HG02642 (cell line): Measurements from ENCODE around the gene CNTN6.

Experiments
- ATAC-seq: cut with Tn5 transposase; IDR thresholded peaks from one replicate; pipeline ENCODE4 v1.9.1; 2021; ENCODE audit warnings: mild to moderate bottlenecking; ENCODE audit not compliant: unreplicated experiment, poor library complexity

CNTN6 gene

GRCh38 chr3:1092771-1093170, at the start of gene CNTN6:
Gene CNTN6, plus strand, starts transcription at chr3:1093024. Its CDS starts 54,985 bp downstream, at chr3:1148009.
- ATAC-seq = no peak

GRCh38 chr3:1048558-1048957, 44.3 kb upstream of the CNTN6 start:
- ATAC-seq = no peak

DNA sequence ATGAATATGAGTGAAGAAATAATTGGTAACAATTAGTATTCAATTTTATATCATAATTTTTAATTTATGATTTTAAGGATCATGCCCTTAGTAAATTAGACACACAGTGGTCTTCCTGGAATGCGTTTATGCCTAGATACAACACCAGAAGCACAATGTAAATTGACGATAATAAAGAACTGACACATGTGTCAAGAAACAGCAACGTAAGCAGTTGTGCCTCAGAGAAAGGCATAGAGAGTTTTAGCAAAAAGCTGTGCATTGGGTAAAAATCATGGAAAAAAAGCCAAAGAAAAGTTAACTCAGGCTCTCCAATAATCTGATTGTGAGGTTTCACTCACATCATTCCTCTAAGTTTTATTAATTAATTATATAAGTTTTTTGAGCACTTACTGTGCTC, 37.0 kb upstream of the CNTN6 start:
- no peak for ATAC-seq

GRCh38 chr3:1056744-1057143, 36.1 kb upstream of the CNTN6 start:
- ATAC-seq = no peak

DNA sequence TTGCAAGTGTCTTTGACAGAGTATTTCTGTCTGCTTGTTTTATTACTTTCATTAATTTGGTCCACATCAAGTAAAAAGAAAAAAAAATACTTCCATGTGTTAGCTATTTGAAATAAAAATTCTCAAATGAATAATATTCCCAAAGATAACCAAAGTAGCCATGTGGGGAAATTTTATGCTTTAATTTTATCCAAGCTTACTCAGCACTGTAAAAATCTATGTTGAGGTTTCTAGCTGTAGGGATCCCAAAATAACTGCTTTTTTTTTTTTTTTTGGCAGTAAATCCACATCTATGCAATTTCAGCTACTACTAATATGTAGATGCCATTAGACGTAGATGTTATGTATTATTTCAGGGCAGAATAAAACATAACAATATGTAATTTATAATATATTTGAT, 35.4 kb upstream of the CNTN6 start:
- ATAC-seq = no peak

DNA sequence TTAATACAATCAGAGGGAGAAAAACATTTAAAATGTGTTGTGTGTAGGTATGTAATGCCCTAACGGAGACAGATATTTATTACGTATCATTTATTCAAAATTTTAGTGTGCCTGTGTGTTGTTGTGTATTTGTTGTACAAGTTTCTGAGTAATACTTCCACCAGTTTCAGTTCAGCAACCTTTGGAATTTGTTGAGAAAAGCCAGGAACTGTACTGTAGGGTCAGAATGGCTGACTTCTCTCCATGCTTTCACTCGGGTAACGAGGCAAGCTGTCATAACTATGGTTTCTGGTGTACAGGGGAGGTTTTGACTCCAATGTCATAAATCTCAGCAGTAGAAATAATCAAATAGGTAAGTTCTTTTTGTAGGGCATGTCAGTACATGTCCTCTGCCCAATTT, 23.8 kb upstream of the CNTN6 start:
- no peak for ATAC-seq

DNA sequence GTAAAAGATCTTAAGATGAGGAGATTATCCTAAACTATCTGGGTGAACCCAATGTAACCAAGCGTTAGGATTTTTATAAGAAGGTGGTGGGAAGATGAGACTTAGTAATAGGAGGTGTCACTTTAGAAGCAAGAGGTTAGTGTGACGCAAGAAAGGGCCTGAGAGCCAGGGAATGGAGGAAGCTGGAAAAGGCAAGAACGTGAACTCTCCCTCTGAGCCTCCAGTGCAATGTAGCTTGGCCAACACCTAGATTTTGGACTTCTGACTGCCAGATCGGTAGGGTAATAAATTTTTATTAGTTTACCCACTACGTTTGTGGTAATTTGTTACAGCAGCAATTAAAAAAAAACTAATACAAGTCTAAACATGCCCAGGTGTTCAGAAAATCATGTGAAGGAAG, 20.8 kb upstream of the CNTN6 start:
- ATAC-seq = no peak

DNA sequence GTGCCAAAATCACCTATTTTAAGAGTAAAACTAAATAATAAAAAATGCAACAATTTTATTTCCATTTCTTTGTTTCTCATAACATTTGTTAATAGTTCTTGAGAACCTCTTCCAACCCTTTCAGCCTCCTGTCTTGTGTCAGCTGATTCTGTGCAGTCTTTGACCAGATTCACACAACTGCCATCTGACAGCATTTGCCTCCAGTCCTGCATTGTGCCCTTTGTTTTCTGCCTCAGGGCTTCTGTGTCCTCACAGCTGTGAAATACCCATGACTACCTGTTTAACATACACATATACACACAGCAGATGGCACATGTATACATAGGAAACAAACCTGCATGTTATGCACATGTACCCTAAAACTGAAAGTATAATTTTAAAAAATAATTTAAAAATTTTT, 13.2 kb upstream of the CNTN6 start:
- no peak for ATAC-seq

- ATAC-seq = no peak
These were observed 10.7 kb upstream of the CNTN6 start for GRCh38 chr3:1082108-1082507.

GRCh38 chr3:1087066-1087560, 5.7 kb upstream of the CNTN6 start:
- ATAC-seq = no peak

DNA sequence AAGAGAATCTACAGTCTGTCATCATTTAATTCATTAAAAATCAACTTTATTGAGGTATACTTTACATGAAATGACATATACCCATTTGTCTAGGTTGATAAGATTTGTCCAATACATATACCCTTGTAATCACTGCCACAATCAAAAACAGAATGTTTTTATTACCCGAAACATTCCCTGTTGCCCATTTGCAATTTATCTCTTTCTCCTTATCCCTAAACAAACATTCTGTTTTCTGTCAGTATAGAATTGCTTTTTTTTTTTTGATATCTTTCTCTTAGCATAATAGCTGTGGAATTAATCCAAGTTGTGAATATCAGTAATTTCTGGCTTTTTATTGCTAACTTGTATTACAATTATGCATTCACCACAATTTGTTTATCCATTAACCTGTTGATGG, 4.3 kb upstream of the CNTN6 start:
- no peak for ATAC-seq

DNA sequence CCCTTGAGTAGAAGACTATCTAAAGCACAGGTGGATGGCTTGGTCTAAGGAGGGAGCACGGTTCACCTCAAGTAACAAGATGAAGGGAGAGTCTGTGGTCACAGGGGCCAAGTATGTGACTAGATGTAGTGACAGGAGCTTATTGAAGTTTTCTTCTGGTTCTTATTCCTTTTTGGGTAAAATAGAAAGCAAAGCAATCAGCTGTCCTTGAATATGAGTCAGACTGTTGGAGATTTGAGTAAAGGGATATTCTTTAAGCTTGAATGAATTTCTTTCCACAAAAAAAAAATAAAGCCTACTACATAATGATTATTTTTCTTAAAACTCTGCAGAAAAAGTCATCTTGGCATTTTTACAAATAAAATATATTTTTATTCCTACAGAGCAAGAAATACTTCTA, 1.5 kb upstream of the CNTN6 start:
- ATAC-seq = no peak

GRCh38 chr3:1092061-1092460, 763 bp upstream of the CNTN6 start:
- ATAC-seq = no peak

DNA sequence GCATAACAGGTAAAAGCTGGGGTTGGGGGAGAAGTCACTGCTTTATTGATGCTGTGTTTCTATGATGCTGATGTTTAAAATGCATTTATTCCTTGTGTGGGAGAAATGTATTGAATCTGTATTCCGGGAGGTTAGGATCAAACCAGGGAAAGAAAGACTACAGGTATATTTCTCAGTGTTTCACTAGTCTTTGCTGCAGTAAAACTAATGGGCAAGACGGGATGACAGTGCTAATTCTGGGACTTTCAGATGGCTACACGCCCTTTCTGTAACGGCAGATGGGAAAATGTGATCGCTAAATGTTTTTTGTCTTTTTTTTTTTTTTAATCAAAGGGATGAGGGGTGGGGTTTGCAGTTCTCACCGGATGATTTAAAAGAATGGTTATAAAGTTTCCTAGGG, 393 bp downstream of the CNTN6 start:
- ATAC-seq = no peak

- no peak for ATAC-seq
These were observed 10.7 kb downstream of the CNTN6 start for GRCh38 chr3:1103525-1103924.

DNA sequence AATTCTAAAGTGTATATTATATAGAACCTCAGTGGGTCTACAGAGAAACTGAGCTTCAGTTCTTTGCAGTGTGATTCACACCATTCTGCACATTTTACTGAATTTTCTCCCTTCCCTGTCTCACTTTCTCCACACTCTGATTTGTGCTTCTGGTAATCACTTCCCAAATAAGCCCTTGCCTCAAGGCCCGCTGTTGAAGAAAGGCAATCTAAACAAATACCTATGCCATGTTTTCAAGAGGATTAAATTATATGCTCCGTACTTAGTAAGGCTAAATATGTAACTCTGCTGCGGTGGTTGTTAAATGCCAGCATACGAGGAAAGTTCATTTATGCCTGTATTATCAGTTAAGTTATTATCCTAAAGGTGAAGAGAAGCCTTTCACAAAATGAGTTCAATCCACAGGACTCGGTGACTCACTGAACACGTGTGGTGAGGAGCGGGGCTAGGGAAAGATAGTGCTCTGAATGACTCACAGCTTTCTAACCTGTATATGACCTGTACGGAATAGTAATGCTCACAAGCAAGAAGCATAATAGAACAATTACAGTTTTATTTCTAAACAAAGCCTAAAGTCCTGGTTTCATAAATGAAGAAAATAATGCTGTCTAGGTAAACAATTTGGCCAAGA, 25.1 kb downstream of the CNTN6 start:
- ATAC-seq = no peak

GRCh38 chr3:1131166-1131565, 38.3 kb downstream of the CNTN6 start:
- ATAC-seq = no peak

DNA sequence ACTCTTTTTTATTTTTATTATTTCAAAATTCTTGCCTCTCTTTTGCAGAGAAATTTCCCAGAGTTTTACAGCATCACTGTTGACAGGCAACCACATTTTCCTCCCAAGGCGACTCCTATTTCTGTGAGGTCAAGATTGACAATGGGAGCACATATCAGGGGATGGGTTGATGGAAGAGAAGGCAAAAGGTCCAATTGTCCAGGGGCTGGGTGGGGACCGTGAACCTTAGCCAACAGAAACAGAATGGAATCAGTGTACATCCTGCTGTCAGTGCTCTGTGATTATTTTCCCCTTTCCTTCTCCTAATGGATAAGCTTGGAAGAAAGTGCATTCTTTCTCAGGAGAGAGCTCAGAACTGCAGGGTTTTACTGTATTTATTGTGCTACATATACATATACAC, 42.4 kb downstream of the CNTN6 start:
- no peak for ATAC-seq

DNA sequence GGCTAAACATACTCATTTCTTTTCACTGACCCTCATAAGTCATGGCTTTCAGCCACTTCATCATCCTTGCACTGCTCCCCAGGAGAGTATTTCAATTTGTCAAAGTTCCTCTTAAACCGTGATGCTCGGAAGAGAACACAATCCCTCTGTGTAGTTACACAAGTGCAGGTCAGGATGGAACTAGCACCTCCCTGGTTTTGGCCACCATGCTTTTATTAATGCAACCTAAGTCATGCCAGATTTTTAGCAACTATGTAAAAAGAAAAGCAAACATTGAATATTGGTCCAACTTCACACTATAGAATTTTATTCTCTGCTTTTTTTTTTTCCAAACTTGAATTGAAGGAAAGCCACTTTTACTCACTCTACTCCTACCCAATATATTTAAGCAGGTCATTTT, 45.2 kb downstream of the CNTN6 start:
- no peak for ATAC-seq

DNA sequence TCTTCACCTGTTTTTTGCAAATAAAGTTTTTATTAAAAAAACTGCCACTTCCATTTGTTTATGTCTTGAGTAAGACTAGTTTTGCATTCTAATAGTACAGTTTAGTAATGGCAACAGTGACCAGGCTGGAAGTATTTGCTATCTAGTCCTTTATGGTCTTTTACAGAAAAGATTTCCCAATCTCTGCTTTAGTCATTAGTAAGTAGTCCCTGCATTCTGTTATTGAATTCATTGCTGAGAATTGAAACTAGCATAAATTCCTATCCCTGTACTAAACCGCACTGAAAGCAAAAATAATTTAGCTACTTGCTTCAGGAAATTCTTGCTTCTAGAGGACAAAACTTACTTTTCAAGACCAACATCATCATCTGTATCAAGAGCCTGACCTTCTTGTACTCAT, 46.2 kb downstream of the CNTN6 start:
- ATAC-seq = no peak

GRCh38 chr3:1147326-1147725, 54.5 kb downstream of the CNTN6 start:
- ATAC-seq = no peak

DNA sequence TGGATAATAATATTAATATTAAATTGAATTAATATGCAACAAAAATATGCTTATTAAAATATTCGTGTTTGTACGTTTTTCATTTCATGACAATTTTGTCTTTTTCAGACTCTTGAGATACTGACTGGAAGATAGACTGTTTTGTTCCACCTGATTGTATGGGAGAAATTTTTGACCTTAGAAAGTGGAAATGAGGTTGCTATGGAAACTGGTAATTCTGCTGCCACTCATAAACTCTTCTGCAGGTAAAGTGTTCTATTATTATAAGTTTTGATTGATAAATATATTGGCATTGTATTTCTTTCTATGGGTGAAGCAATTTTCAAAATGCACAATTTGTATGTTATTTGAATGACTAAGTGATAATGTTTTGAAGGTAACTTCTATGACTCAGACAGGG, 55.0 kb downstream of the CNTN6 start:
- ATAC-seq = no peak

- no peak for ATAC-seq
These were observed 71.3 kb downstream of the CNTN6 start for GRCh38 chr3:1164101-1164500.
